ENCODE measurements around the gene SIGLEC11. TPM values are rescaled to one million over a fixed set of nuclear protein-coding genes. Genes with fewer than 3 reads are reported as not detected.
A peak's percentile ranks its signal among the peaks of the same experiment; 100 is the strongest.

The SIGLEC11 gene
- total RNA-seq, 1 experiment from 2014 or later, result not detected

DNA sequence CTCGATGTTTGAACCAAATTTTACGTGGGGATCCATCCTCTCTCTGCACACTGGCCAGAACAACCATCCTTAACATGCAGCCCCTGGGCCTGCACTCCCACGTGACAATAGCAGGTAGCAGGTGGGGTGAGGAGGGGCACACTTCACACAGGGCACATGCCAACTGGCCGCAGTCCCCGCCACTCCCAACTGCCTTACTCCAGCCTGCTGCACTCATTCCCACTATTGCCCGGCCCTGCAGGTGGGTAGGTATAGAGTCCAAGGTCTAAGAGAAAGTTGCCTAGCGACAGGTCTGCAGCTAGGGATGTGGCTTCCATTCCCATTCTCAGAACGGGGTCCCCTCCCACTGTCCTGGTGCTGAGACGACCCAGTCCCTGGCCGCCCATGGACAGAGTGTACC, 46.2 kb upstream of the SIGLEC11 start:
- no peak overlapping the region for H3K4me3 ChIP-seq (ENCODE audit: low read depth, low read length, poor library complexity, severe bottlenecking)
- no peak for TF ChIP-seq EZH2 (IDR thresholded peaks at IDR 0.05; ENCODE audit: borderline replicate concordance, low read depth, low read length, poor library complexity, severe bottlenecking)
- TF ChIP-seq CTCF (conservative IDR thresholded peaks at IDR 0.05; ENCODE audit: low read depth, low read length), result no peak
- BruUV-seq (replicated peaks), result no TSS peak
- ChIA-PET POLR2A (ENCODE audit: low non-redundant PET) (no interaction called here), CTCF (no interaction called here)
- no peak for DNase-seq (ENCODE audit: low spot score)
- no peak overlapping the region for H3K27ac ChIP-seq (ENCODE audit: low read depth, low read length, poor library complexity, severe bottlenecking)
- peaks cover 22% of the 10 kb centered on the region for H3K36me3 ChIP-seq (ENCODE audit: insufficient read depth, low read length, poor library complexity, severe bottlenecking)
- no peaks in the 10 kb centered on the region for H3K9me3 ChIP-seq (ENCODE audit: low read depth, low read length, poor library complexity, severe bottlenecking)
- intact Hi-C loops (cut with micrococcal nuclease; ENCODE audit: unreplicated experiment), result no loop called here
- no peaks in the 10 kb centered on the region for H3K27me3 ChIP-seq (replicated peaks; ENCODE audit: insufficient read depth, low read depth, low read length, poor library complexity)
- no peaks in the 10 kb centered on the region for H3K4me1 ChIP-seq (ENCODE audit: insufficient read depth, low read length, poor library complexity, severe bottlenecking)

- Histone ChIP-seq H3K27me3 (replicated peaks; ENCODE audit: insufficient read depth, low read depth, low read length, poor library complexity) (no peaks in the 10 kb centered on the region), H3K36me3 (ENCODE audit: insufficient read depth, low read length, poor library complexity, severe bottlenecking) (peaks cover 26% of the 10 kb centered on the region), H3K9me3 (ENCODE audit: low read depth, low read length, poor library complexity, severe bottlenecking) (no peaks in the 10 kb centered on the region), H3K27ac (ENCODE audit: low read depth, low read length, poor library complexity, severe bottlenecking) (no peak overlapping the region), H3K4me3 (ENCODE audit: low read depth, low read length, poor library complexity, severe bottlenecking) (no peak overlapping the region), H3K4me1 (ENCODE audit: insufficient read depth, low read length, poor library complexity, severe bottlenecking) (no peaks in the 10 kb centered on the region)
- TF ChIP-seq CTCF (conservative IDR thresholded peaks at IDR 0.05; ENCODE audit: low read depth, low read length) (no peak), EZH2 (IDR thresholded peaks at IDR 0.05; ENCODE audit: borderline replicate concordance, low read depth, low read length, poor library complexity, severe bottlenecking) (no peak)
- CTCF ChIA-PET, result no interaction called here
- intact Hi-C loops (cut with micrococcal nuclease; ENCODE audit: unreplicated experiment), result no loop called here
- POLR2A ChIA-PET (ENCODE audit: low non-redundant PET), result no interaction called here
- no TSS peak for BruUV-seq (replicated peaks)
- no peak for DNase-seq (ENCODE audit: low spot score)
Measured at GRCh38 chr19:50005428-50005827, 44.5 kb upstream of the SIGLEC11 start.

DNA sequence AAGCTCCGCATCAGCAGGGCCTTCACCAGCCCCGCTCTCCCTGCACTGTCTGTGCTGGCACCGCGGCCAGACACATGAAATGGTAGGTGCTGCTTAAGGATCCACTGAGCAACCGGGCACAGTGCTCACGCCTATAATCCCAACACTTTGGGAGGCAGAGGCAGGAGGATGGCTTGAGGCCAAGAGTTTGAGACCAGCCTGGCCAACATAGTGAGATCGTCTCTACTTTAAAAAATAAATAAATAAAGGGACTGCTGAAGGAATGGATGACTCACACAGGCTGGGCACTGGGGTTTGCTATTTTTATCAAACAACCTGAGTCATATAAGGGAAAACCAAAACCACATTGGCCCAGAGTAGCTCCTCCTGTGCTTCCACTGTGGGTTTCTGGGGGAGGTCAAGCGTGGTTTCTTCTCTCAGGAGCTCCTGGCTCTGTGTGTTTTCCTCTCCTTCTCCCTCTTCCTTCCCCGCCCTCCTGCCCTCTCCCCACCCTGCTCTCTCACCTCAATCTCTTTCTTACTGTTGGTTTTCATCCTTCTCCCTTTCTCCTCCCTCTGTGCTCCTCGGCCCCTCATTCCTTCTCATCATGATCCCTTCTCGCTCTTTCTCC, 42.9 kb upstream of the SIGLEC11 start:
- Histone ChIP-seq H3K4me3 (ENCODE audit: low read depth, low read length, poor library complexity, severe bottlenecking) (no peak overlapping the region), H3K9me3 (ENCODE audit: low read depth, low read length, poor library complexity, severe bottlenecking) (no peaks in the 10 kb centered on the region), H3K27me3 (replicated peaks; ENCODE audit: insufficient read depth, low read depth, low read length, poor library complexity) (no peaks in the 10 kb centered on the region), H3K27ac (ENCODE audit: low read depth, low read length, poor library complexity, severe bottlenecking) (peak overlapping the region; percentile 23), H3K4me1 (ENCODE audit: insufficient read depth, low read length, poor library complexity, severe bottlenecking) (no peaks in the 10 kb centered on the region), H3K36me3 (ENCODE audit: insufficient read depth, low read length, poor library complexity, severe bottlenecking) (peaks cover 35% of the 10 kb centered on the region)
- ChIA-PET CTCF (no interaction called here), POLR2A (ENCODE audit: low non-redundant PET) (no interaction called here)
- no TSS peak for BruUV-seq (replicated peaks)
- TF ChIP-seq CTCF (conservative IDR thresholded peaks at IDR 0.05; ENCODE audit: low read depth, low read length), result no peak
- no peak for TF ChIP-seq EZH2 (IDR thresholded peaks at IDR 0.05; ENCODE audit: borderline replicate concordance, low read depth, low read length, poor library complexity, severe bottlenecking)
- DNase-seq (ENCODE audit: low spot score), result peak; percentile 42
- intact Hi-C loops (cut with micrococcal nuclease; ENCODE audit: unreplicated experiment), result no loop called here
